AG04449 (cell line): ENCODE measurements around the gene SOAT2.

Experiments
- CTCF ChIA-PET: fragments of 350-600 bp; formaldehyde crosslinking; extraction: SDS; loops from one replicate; lab custom pipeline; 2021; ENCODE audit warnings: antibody characterized with exemption; lab: Yijun Ruan, JAX
- POLR2A ChIA-PET: fragments of 400-600, 350-600 bp; formaldehyde crosslinking; extraction: SDS; loops from one replicate; lab custom pipeline; 2020; ENCODE audit warnings: antibody characterized with exemption, inconsistent platforms; lab: Yijun Ruan, JAX
- DNase-seq: peaks from one replicate; pipeline ENCODE4 v3.0.0-alpha.2; 2010; ENCODE audit warnings: low read depth, low spot score
- H3K4me3 ChIP-seq: 2 replicates; pipeline ENCODE4 v1.5.1; 2011; ENCODE audit warnings: low read depth, mild to moderate bottlenecking, control low read depth, low read length
- CTCF ChIP-seq: IDR thresholded peaks from one replicate; pipeline ENCODE4 v1.5.1; 2011; ENCODE audit warnings: mild to moderate bottlenecking, moderate library complexity, low read length, control low read depth, inconsistent platforms; ENCODE audit not compliant: insufficient read depth; ENCODE audit errors: missing control alignments

Gene SOAT2

GRCh38 chr12:53057816-53058500 lies 45.3 kb upstream of the SOAT2 start:
- no peak for TF ChIP-seq CTCF
- no peak for DNase-seq
- no peak overlapping the region for H3K4me3 ChIP-seq
- CTCF ChIA-PET, result interaction anchor here (1.1 to 6.9 kb wide), 3 partner anchors 8 to 42 kb away, joined by 4 to 143 read pairs (median 4); no protein-coding TSS in a partner anchor
- POLR2A ChIA-PET, result interaction anchor here (0.6 to 2.5 kb wide), 3 partner anchors 8 to 21 kb away, joined by 4 to 7 read pairs (median 7); partner anchors contain the start of gene SPRYD3

- DNase-seq, result no peak
- TF ChIP-seq CTCF, result no peak
- CTCF ChIA-PET, result interaction anchor here (1.2 to 9.8 kb wide), 3 partner anchors 7 to 40 kb away, joined by 4 to 143 read pairs (median 92); partner anchors contain the start of gene TNS2
- POLR2A ChIA-PET, result interaction anchor here (1.0 to 2.5 kb wide), 3 partner anchors 8 to 20 kb away, joined by 4 to 7 read pairs (median 7); partner anchors contain the start of gene SPRYD3
- no peak overlapping the region for H3K4me3 ChIP-seq
Measured at GRCh38 chr12:53058674-53059433, 44.4 kb upstream of the SOAT2 start.

GRCh38 chr12:53059434-53060063 lies 43.7 kb upstream of the SOAT2 start:
- ChIA-PET POLR2A (interaction anchor here (1.0 to 2.5 kb wide), 3 partner anchors 9 to 20 kb away, joined by 4 to 9 read pairs (median 7); partner anchors contain the start of gene SPRYD3), CTCF (interaction anchor here (1.2 to 9.8 kb wide), 2 partner anchors 11 to 39 kb away, joined by 4 to 92 read pairs; partner anchors contain the start of gene TNS2)
- DNase-seq, result no peak
- no peak overlapping the region for H3K4me3 ChIP-seq
- TF ChIP-seq CTCF, result no peak

- ChIA-PET POLR2A (interaction anchor here (1.0 to 2.4 kb wide), 2 partner anchors 9 to 13 kb away, joined by 4 to 9 read pairs; no protein-coding TSS in a partner anchor), CTCF (interaction anchor here (0.6 to 28.9 kb wide), 5 partner anchors 7 to 208 kb away, joined by 3 to 655 read pairs (median 9); partner anchors contain the start of genes ESPL1, IGFBP6, SOAT2 and TNS2)
- TF ChIP-seq CTCF, result no peak
- H3K4me3 ChIP-seq, result no peak overlapping the region
- DNase-seq, result no peak
Measured at GRCh38 chr12:53060064-53060720, 43.1 kb upstream of the SOAT2 start.

- DNase-seq, result no peak
- ChIA-PET CTCF (interaction anchor here (0.6 to 28.9 kb wide), 5 partner anchors 8 to 207 kb away, joined by 3 to 655 read pairs (median 92); partner anchors contain the start of genes ESPL1, IGFBP6, SOAT2 and TNS2), POLR2A (interaction anchor here (1.4 to 2.4 kb wide), 4 partner anchors 8 to 120 kb away, joined by 4 to 9 read pairs (median 4); partner anchors contain the start of genes CSAD and ZNF740)
- H3K4me3 ChIP-seq, result no peak overlapping the region
- TF ChIP-seq CTCF, result no peak
Measured at GRCh38 chr12:53060721-53061276, 42.5 kb upstream of the SOAT2 start.
